K562 (cell line): ENCODE measurements around the gene PPP1R15A. TPM values are rescaled to one million over a fixed set of nuclear protein-coding genes. Genes with fewer than 3 reads are reported as not detected.

ENCODE experiments used
- ADNP ChIP-seq: fragments of 200-800 bp; sonication (Bioruptor generic); IDR thresholded peaks from 2 replicates; pipeline ENCODE4 v1.6.1; 2016; ENCODE audit warnings: missing genetic modification characterization, missing compliant biosample characterization
- AFF4 ChIP-seq: sonication (generic); formaldehyde crosslinking; IDR thresholded peaks from 2 replicates; pipeline ENCODE4 v1.8.0; 2023; ENCODE audit warnings: mild to moderate bottlenecking, missing genetic modification reagents
- FIP1L1 ChIP-seq: fragments of 200-400 bp; formaldehyde crosslinking; IDR thresholded peaks from 2 replicates; pipeline ENCODE4 v1.6.1; 2018; ENCODE audit warnings: mild to moderate bottlenecking, low read depth, low read length; ENCODE audit not compliant: poor library complexity, severe bottlenecking
- HNRNPH1 ChIP-seq: fragments of 200-400 bp; formaldehyde crosslinking; optimal IDR thresholded peaks from 2 replicates; pipeline ENCODE3; 2017; ENCODE audit warnings: low read depth, mild to moderate bottlenecking, low read length, moderate library complexity
- MITF ChIP-seq: IDR thresholded peaks from 2 replicates; pipeline ENCODE4 v1.6.1; 2014; ENCODE audit warnings: antibody characterized with exemption
- NFE2 ChIP-seq: IDR thresholded peaks from 2 replicates; pipeline ENCODE4 v1.6.1; 2014; ENCODE audit warnings: antibody characterized with exemption, low read depth
- RBM14 ChIP-seq: fragments of 200-400 bp; formaldehyde crosslinking; IDR thresholded peaks from 2 replicates; pipeline ENCODE4 v1.6.1; 2018; ENCODE audit warnings: low read depth, mild to moderate bottlenecking, low read length, moderate library complexity, borderline replicate concordance; ENCODE audit not compliant: insufficient read depth
- SIX5 ChIP-seq, 2 experiments: IDR thresholded peaks; 2 replicates each; pipeline ENCODE4 v1.6.1; 2011; ENCODE audit warnings: low read length in 2 of 2, borderline replicate concordance in 1 of 2, low read depth in 1 of 2, mild to moderate bottlenecking in 1 of 2, moderate library complexity in 1 of 2; ENCODE audit not compliant: insufficient read depth in 1 of 2
- TCF3 ChIP-seq: sonication (generic); formaldehyde crosslinking; IDR thresholded peaks from 2 replicates; pipeline ENCODE4 v1.4.0; 2020; ENCODE audit warnings: mild to moderate bottlenecking, missing genetic modification reagents
- ZC3H8 ChIP-seq: fragments of 450-650 bp; IDR thresholded peaks from 2 replicates; pipeline ENCODE4 v1.6.1; 2017
- ZNF174 ChIP-seq: fragments of 250-450 bp; sonication (Bioruptor Pico); IDR thresholded peaks from 2 replicates; pipeline ENCODE4 v1.4.0; 2020; ENCODE audit warnings: mild to moderate bottlenecking
- ZNF444 ChIP-seq: fragments of 250-450 bp; sonication (Bioruptor Pico); IDR thresholded peaks from 2 replicates; pipeline ENCODE4 v1.4.0; 2020; ENCODE audit warnings: mild to moderate bottlenecking, moderate library complexity
- polyA plus RNA-seq, 8 experiments: library from polyadenylated mRNA; depleted of rRNA in 4 of 8; stranded (reverse) in 5 of 8; unstranded in 3 of 8; fragments of >200 nt; fragmentation: Nextera tagmentation in 2 of 8; fragmentation: Illumina TruSeq in 1 of 8; extraction: Ambion mirVana in 2 of 8; extraction: Trizol in 1 of 8; gene quantifications; 2 replicates each; pipeline versions ENCODE4 v1.2.1 to v1.2.3, GENCODE V29; 2011 to 2014; ENCODE audit warnings: inconsistent platforms in 1 of 8, missing spikeins in 1 of 8
- total RNA-seq, 7 experiments: library from RNA; depleted of rRNA in 6 of 7; stranded (reverse); fragments of >200 nt in 6 of 7; fragmentation: Illumina TruSeq in 2 of 7; extraction: Trizol in 2 of 7; gene quantifications; 2 replicates each; pipeline versions ENCODE4 v1.2.1 to v1.2.3, GENCODE V29; 2011 to 2021; ENCODE audit warnings: low replicate concordance in 1 of 7
- TF ChIP-seq, protein P1 (sequence below), 2 experiments: fragments of 450-650 bp; conservative IDR thresholded peaks; 2 replicates each; pipeline ENCODE4 v1.6.1; 2017; ENCODE audit warnings: mild to moderate bottlenecking in 2 of 2, moderate library complexity in 2 of 2
- TF ChIP-seq, protein P2 (sequence below), 2 experiments: IDR thresholded peaks in 1 of 2; conservative IDR thresholded peaks in 1 of 2; 2 replicates each; pipeline ENCODE4 v1.6.1; 2016; ENCODE audit warnings: low read depth in 2 of 2, mild to moderate bottlenecking in 1 of 2, missing compliant biosample characterization in 1 of 2, missing genetic modification characterization in 1 of 2, moderate library complexity in 1 of 2

Gene PPP1R15A
- total and polyA plus RNA-seq, 9 of the 15 experiments (the other 6 are each of a cell fraction or from before 2014, with no cell fraction given) = 0.42 to 73.7 (median 44.0) TPM

DNA sequence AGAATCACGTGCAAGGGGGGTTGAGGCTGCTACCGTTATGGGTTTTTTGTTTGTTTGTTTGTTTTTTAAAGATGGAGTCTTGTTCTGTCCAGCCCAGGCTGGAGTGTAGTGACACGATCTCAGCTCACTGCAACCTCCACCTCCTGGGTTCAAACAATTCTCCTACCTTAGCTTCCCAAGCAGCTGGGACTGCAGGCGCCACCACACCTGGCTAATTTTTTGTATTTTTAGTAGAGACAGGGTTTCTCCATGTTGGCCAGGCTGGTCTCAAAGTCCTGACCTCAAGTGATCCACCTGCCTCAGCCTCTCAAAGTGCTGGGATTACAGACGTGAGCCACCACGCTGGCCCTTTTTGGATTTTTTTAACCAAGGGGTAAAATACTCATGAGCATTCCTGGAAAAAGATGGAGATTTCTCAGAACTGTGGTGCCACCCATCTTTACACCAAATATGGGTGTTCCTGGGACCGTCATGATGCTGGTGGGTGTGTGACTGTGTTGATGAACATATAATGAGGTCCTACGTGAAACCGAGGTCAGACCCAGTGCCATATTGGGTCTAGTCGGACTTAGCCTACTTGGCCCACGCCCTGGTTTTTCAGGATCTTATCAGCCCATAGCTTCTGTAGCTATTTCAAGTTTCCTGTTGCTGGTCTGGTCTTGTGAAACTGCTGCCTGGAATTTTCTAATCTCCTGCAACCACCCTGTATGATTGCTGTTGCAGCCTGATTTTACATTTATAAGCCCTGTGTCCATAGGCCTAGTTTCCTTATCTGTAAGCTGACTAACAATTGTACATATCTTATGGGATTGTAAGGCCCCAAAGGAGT is 6.2 kb downstream of the PPP1R15A start (continued):
- TF ChIP-seq, protein P1, sequence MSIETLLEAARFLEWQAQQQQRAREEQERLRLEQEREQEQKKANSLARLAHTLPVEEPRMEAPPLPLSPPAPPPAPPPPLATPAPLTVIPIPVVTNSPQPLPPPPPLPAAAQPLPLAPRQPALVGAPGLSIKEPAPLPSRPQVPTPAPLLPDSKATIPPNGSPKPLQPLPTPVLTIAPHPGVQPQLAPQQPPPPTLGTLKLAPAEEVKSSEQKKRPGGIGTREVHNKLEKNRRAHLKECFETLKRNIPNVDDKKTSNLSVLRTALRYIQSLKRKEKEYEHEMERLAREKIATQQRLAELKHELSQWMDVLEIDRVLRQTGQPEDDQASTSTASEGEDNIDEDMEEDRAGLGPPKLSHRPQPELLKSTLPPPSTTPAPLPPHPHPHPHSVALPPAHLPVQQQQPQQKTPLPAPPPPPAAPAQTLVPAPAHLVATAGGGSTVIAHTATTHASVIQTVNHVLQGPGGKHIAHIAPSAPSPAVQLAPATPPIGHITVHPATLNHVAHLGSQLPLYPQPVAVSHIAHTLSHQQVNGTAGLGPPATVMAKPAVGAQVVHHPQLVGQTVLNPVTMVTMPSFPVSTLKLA (conservative IDR thresholded peaks at IDR 0.05) = peak; percentile 77 to 87
- TF ChIP-seq MITF = peak; percentile 80; the same call in 1 of the 2 replicates
- no peak for TF ChIP-seq ZNF174 (CRISPR knock-in tag)
- peak; percentile 100 for TF ChIP-seq TCF3 (CRISPR knock-in tag)
- TF ChIP-seq, protein P2, sequence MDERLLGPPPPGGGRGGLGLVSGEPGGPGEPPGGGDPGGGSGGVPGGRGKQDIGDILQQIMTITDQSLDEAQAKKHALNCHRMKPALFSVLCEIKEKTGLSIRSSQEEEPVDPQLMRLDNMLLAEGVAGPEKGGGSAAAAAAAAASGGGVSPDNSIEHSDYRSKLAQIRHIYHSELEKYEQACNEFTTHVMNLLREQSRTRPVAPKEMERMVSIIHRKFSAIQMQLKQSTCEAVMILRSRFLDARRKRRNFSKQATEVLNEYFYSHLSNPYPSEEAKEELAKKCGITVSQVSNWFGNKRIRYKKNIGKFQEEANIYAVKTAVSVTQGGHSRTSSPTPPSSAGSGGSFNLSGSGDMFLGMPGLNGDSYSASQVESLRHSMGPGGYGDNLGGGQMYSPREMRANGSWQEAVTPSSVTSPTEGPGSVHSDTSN (CRISPR knock-in tag; IDR thresholded peaks at IDR 0.05; ENCODE audit: low read depth) = no peak
- TF ChIP-seq, protein P2 (tag; conservative IDR thresholded peaks at IDR 0.05; ENCODE audit: low read depth) = 0 out of 2 replicates have a peak, but pooled peaks have one; percentile 19
- TF ChIP-seq ADNP (tag) = no peak
- no peak for TF ChIP-seq ZC3H8
- no peak for TF ChIP-seq FIP1L1
- no peak for TF ChIP-seq SIX5 (IDR thresholded peaks at IDR 0.05; ENCODE audit: borderline replicate concordance in 1 of 2, insufficient read depth in 1 of 2, low read depth in 1 of 2, low read length in 2 of 2)
- no peak for TF ChIP-seq HNRNPH1
- no peak for TF ChIP-seq ZNF444 (CRISPR knock-in tag)
- peak; percentile 88 for TF ChIP-seq AFF4 (CRISPR knock-in tag)
- TF ChIP-seq NFE2 = peak; percentile 69
- no peak for TF ChIP-seq RBM14
